Activated CD4-positive, alpha-beta T cell treated with anti-CD3 and anti-CD28 coated beads for 24 hours (primary cell): ENCODE data around the gene CD300LG.
A peak's percentile ranks its signal among the peaks of the same experiment; 100 is the strongest.

ENCODE experiments used
- DNase-seq, 2 donors: peaks; one replicate each; pipeline ENCODE4 v3.0.0-alpha.2; 2020; ENCODE audit warnings: low read depth in 2 of 2

The CD300LG gene

DNA sequence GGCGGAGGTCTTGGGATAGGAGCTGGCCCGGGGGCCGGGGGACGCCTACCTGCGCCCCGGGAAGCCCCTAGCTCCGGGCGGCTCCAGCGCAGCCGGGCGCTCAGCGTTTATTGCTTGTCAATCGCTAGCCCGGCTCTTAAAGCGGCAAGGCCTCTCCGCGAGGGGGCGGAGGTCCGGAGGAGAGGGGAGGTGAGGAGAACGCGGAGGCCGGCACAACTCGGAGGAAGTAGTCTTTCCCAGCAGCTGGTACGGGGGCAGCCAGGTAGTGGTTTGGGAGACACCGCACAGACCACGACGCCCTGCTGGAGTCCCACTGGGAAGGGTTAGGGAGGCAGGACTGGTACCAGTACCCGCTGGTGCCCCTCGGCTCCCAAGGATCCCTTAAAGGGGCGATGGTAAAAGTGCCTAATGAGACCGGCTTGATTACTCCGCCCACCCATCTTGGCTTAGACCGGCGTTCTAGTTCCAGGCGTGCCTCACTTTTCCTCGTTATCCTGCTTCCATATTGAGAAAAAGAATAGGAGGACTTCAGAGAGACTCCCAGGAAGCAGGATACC, 60.5 kb downstream of the CD300LG start, which contains the start of gene MPP2:
Gene MPP2, minus strand, starts transcription at position 112 of the 557 bp plus-strand sequence. CDS start 3,076 bp downstream, outside the sequence.
- DNase-seq = peak; percentile 33 to 34

DNA sequence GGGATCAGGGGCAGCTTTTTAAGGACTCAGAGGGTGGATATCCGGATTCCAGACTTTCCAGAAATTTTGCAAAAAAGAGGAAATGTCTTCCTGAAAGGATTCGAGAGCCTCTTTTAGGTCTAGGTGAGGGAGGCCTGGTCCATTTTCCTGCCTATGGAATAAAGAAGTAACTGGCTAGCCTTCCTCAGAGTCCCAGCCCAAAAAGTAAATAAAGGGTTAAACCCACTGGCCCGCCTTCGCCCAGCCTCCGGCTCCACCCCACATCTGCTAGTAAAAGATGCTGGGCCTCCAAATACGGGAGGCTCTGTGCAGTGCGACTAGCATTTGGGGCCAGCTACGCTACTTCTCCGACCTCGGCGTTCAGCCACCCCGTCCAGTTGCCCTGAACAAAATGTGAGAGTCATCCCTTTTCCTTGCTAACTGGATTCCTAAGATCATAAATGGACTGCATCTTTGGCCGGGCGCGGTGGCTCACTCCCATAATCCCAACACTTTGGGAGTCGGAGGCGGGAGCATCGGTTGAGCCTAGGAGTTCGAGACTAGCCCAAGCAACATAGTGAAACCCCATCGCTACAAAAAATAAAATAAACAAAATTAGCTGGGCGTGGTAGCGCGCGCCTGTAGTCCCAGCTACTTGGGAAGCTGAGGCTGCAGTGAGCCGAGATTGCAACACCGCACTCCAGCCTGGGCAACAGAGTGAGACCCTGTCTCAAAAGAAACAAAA, 61.2 kb downstream of the CD300LG start:
- DNase-seq = peak in 1 of 2 donors; percentile 31

DNA sequence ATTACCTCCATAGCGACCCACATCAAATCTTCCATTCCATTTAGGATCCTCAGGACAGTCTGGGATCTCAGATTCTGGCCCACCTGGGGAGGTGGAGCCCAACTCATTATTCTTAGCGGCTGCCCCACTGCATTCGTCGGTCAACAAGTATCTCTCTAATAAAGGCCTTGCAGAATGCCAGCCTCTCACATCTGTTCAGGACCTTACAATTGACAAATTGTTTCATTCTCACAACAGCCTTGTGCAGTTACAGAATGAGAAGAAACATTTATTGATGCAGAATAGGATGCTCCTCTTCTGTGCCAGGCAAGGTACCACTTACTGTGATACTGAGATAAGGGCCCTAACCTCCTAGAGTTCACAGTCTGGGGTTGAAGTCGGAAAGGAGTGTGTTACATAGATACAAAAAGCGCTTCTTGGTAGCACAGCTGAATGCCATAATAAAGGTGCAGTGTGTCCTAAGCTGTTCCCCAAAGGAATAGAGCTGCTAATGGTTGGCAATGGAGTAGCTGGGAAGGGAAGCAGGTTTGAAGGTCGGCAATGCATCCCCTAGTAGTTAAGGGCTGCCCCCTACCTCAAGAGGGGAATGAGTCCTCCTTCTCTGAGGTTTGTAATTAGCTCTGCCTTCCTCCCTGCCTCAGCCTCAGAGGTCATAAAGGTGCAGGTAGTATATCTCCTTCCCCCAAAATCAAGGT, 62.7 kb downstream of the CD300LG start:
- no peak for DNase-seq

DNA sequence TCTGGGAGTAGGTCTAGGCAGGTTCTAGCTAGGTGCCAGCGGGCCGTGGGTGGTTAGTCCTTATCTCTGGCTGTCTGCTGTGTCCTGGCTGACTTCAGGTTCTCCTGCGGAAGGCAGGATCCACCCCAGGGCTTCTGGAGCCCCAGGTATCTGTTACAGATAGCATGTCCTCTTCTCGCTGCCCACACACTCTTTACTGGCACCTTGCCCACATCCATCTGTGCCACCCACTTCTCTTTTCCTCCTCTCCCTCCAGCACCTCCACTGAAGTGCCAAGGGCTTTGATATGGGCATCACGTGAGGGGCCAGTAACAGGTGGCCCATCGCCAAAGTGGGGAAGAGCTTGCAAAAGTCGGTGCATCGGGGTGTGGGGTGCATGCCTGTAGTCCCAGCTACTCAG, 64.9 kb downstream of the CD300LG start:
- no peak for DNase-seq

DNA sequence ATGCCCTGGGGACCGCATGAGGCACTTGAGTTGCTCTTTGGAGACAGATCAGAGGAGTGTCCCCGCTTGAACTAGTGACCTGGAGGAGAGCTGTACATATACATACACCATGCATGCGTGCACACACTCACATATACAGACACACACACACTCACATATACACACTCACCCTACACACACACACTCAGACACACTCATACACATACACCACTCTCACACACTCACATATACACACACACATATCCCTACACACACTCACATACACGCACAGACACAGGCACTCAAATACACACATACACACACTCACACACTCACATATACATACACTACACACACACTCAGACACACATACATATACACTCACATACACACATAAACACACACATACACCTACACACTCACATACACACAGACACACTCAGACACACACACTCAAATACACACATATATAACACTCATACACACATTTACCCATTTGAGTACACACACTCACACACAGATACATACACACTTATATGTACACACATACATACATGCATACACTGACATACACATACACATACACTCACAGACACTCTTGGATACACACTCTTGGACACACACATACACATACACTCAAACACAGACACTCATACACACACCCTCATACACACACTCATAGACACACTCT, 65.8 kb downstream of the CD300LG start:
- no peak for DNase-seq
